H9 (cell line): Measurements from ENCODE around the gene GBA2. TPM values are rescaled to one million over a fixed set of nuclear protein-coding genes. Genes with fewer than 3 reads are reported as not detected.
A peak's percentile ranks its signal among the peaks of the same experiment; 100 is the strongest.

ENCODE experiments used
- DNase-seq: peaks from one replicate; pipeline ENCODE4 v3.0.0-alpha.2; 2017
- H2AFZ ChIP-seq: one replicate; pipeline ENCODE4 v1.6.1; 2013; ENCODE audit warnings: mild to moderate bottlenecking, low read length, control low read depth, moderate library complexity
- H2AK5ac ChIP-seq: 2 replicates; pipeline ENCODE4 v1.6.1; 2013; ENCODE audit warnings: low read length, control low read depth, mixed read lengths; ENCODE audit not compliant: insufficient read length
- H2BK120ac ChIP-seq: one replicate; pipeline ENCODE4 v1.6.1; 2013; ENCODE audit warnings: low read depth, mild to moderate bottlenecking, low read length, control low read depth, inconsistent platforms; ENCODE audit not compliant: poor library complexity, severe bottlenecking
- H2BK12ac ChIP-seq: 2 replicates; pipeline ENCODE4 v1.6.1; 2013; ENCODE audit warnings: low read length, control low read depth, mixed read lengths, low read depth; ENCODE audit not compliant: insufficient read length
- H2BK15ac ChIP-seq: 2 replicates; pipeline ENCODE4 v1.6.1; 2013; ENCODE audit warnings: low read depth, low read length, control low read depth
- H2BK20ac ChIP-seq: one replicate; pipeline ENCODE4 v1.6.1; 2013; ENCODE audit warnings: low read depth, mild to moderate bottlenecking, low read length, control low read depth, inconsistent platforms; ENCODE audit not compliant: poor library complexity, severe bottlenecking
- H2BK5ac ChIP-seq: 2 replicates; pipeline ENCODE4 v1.6.1; 2013; ENCODE audit warnings: low read length, control low read depth, mixed read lengths; ENCODE audit not compliant: insufficient read length
- H3K14ac ChIP-seq: 2 replicates; pipeline ENCODE4 v1.6.1; 2013; ENCODE audit warnings: low read length, control low read depth; ENCODE audit not compliant: insufficient read depth
- H3K18ac ChIP-seq: 2 replicates; pipeline ENCODE4 v1.6.1; 2013; ENCODE audit warnings: low read depth, mild to moderate bottlenecking, mixed read lengths, low read length, control low read depth; ENCODE audit not compliant: insufficient read length
- H3K23ac ChIP-seq: 2 replicates; pipeline ENCODE4 v1.6.1; 2013; ENCODE audit warnings: low read length, control low read depth, mixed read lengths, low read depth; ENCODE audit not compliant: insufficient read length
- H3K23me2 ChIP-seq: 2 replicates; pipeline ENCODE4 v1.6.1; 2013; ENCODE audit warnings: low read depth, mild to moderate bottlenecking, mixed read lengths, low read length, control low read depth; ENCODE audit not compliant: insufficient read length, poor library complexity, severe bottlenecking
- H3K27ac ChIP-seq: 2 replicates; pipeline ENCODE4 v1.5.1; 2013; ENCODE audit warnings: low read length, control low read depth, mixed read lengths, low read depth; ENCODE audit not compliant: insufficient read length
- H3K27me3 ChIP-seq: 2 replicates; pipeline ENCODE4 v1.6.1; 2013; ENCODE audit warnings: low read length, control low read depth, inconsistent platforms; ENCODE audit not compliant: insufficient read depth
- H3K4ac ChIP-seq: 2 replicates; pipeline ENCODE4 v1.6.1; 2013; ENCODE audit warnings: low read depth, mild to moderate bottlenecking, control low read depth, inconsistent platforms, low read length, moderate library complexity
- H3K4me1 ChIP-seq: 2 replicates; pipeline ENCODE4 v1.6.1; 2013; ENCODE audit warnings: low read length, control low read depth, inconsistent platforms; ENCODE audit not compliant: insufficient read depth
- H3K4me2 ChIP-seq: 2 replicates; pipeline ENCODE4 v1.6.1; 2013; ENCODE audit warnings: low read length, control low read depth, mixed read lengths; ENCODE audit not compliant: insufficient read length, insufficient read depth
- H3K56ac ChIP-seq: 2 replicates; pipeline ENCODE4 v1.6.1; 2013; ENCODE audit warnings: low read depth, mild to moderate bottlenecking, mixed read lengths, low read length, control low read depth; ENCODE audit not compliant: insufficient read length
- H3K79me1 ChIP-seq: 2 replicates; pipeline ENCODE4 v1.6.1; 2013; ENCODE audit warnings: low read depth, mild to moderate bottlenecking, moderate library complexity, low read length, control low read depth, inconsistent platforms; ENCODE audit not compliant: insufficient read depth, poor library complexity, severe bottlenecking
- H3K79me2 ChIP-seq: 2 replicates; pipeline ENCODE4 v1.6.1; 2013; ENCODE audit warnings: low read length, control low read depth, inconsistent platforms; ENCODE audit not compliant: insufficient read depth
- H3K9ac ChIP-seq: 2 replicates; pipeline ENCODE4 v1.6.1; 2013; ENCODE audit warnings: low read length, control low read depth, mixed read lengths; ENCODE audit not compliant: insufficient read length; ENCODE audit errors: extremely low read depth
- H3K9me3 ChIP-seq: one replicate; pipeline ENCODE4 v1.6.1; 2013; ENCODE audit warnings: low read depth, low read length, inconsistent platforms; ENCODE audit not compliant: control insufficient read depth
- H3T11ph ChIP-seq: one replicate; pipeline ENCODE4 v1.6.1; 2013; ENCODE audit warnings: mild to moderate bottlenecking, low read length, control low read depth, inconsistent platforms
- H4K20me1 ChIP-seq: one replicate; pipeline ENCODE4 v1.6.1; 2013; ENCODE audit not compliant: control insufficient read depth, insufficient read length, insufficient read depth
- H4K5ac ChIP-seq: 2 replicates; pipeline ENCODE4 v1.6.1; 2013; ENCODE audit warnings: low read depth, mild to moderate bottlenecking, mixed read lengths, low read length, control low read depth; ENCODE audit not compliant: insufficient read length
- H4K8ac ChIP-seq: replicated peaks from 2 replicates; pipeline ENCODE4 v1.6.1; 2013; ENCODE audit warnings: low read length, control low read depth, mixed read lengths, low read depth; ENCODE audit not compliant: insufficient read length
- H4K91ac ChIP-seq: 2 replicates; pipeline ENCODE4 v1.6.1; 2013; ENCODE audit warnings: low read depth, mild to moderate bottlenecking, moderate library complexity, mixed read lengths, low read length, control low read depth; ENCODE audit not compliant: insufficient read length
- H3K27ac Mint-ChIP-seq, 3 experiments: 2 replicates in 2 of 3; 3 replicates in 1 of 3; pipeline ENCODE4 v1.8.0; 2020 to 2021; ENCODE audit warnings: mixed read lengths in 3 of 3, mild to moderate bottlenecking in 1 of 3, moderate library complexity in 1 of 3
- H3K27me3 Mint-ChIP-seq: 2 replicates; pipeline ENCODE4 v1.8.0; 2021; ENCODE audit warnings: low read depth, mild to moderate bottlenecking, moderate library complexity, mixed read lengths
- H3K36me3 Mint-ChIP-seq, 3 experiments: 2 replicates in 2 of 3; 3 replicates in 1 of 3; pipeline ENCODE4 v1.8.0; 2020 to 2021; ENCODE audit warnings: low read depth in 3 of 3, mixed read lengths in 3 of 3; ENCODE audit not compliant: insufficient read depth in 1 of 3
- H3K4me1 Mint-ChIP-seq, 2 experiments: 2 replicates each; pipeline ENCODE4 v1.8.0; 2020; ENCODE audit warnings: mixed read lengths in 2 of 2
- H3K4me3 Mint-ChIP-seq, 2 experiments: 2 replicates in 1 of 2; 3 replicates in 1 of 2; pipeline ENCODE4 v1.8.0; 2020 to 2021; ENCODE audit warnings: mild to moderate bottlenecking in 2 of 2, mixed read lengths in 2 of 2, moderate library complexity in 1 of 2
- H3K9me3 Mint-ChIP-seq, 2 experiments: 2 replicates in 1 of 2; 3 replicates in 1 of 2; pipeline ENCODE4 v1.8.0; 2020; ENCODE audit warnings: mild to moderate bottlenecking in 2 of 2, mixed read lengths in 2 of 2, moderate library complexity in 1 of 2
- WGBS: extraction: QIAGEN DNeasy Blood & Tissue Kit; methylation state at CpG from one replicate; pipeline ENCODE4 v1.1.7; 2013; ENCODE audit warnings: missing lambda C conversion rate, low lambda C conversion rate, mixed read lengths; ENCODE audit not compliant: insufficient read length; ENCODE audit errors: extremely low coverage; 5-methylcytosine and 5-hydroxymethylcytosine counted together
- total RNA-seq: library from RNA; stranded (reverse); gene quantifications from 2 replicates; pipeline ENCODE4 v1.2.1, GENCODE V29; 2021
- TF ChIP-seq, protein P1 (sequence below): fragments of 200-600 bp; sonication (generic); conservative IDR thresholded peaks from 3 replicates; pipeline ENCODE4 v1.8.0; 2021; ENCODE audit warnings: antibody characterized with exemption, mild to moderate bottlenecking

The GBA2 gene
- total RNA-seq, 1 experiment from 2014 or later: 103 TPM

DNA sequence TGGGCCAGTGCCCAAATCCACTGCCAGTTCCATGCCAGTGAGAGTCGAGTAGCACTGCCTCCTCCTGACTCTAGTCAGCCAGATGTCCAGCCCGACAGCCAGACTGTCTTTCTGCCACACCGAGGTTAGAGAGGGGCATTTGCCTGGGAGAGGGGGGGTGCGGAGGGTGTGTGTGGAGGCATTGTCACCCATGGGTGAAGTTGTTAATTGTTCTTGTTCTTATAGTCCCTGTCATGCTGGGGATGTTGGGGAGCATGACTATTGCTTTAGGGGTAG is 1.2 kb upstream of the GBA2 start:
- H3K4me1 Mint-ChIP-seq: peaks cover 28% of the 10 kb centered on the region in 2 experiments
- no peak overlapping the region for H4K5ac ChIP-seq
- H2BK120ac ChIP-seq: no peak overlapping the region
- no peaks in the 10 kb centered on the region for H3K27me3 Mint-ChIP-seq
- H3K4me2 ChIP-seq: peak overlapping the region; percentile 91
- H3K27ac ChIP-seq: no peak overlapping the region
- H2AFZ ChIP-seq: no peak overlapping the region
- peaks cover 16 to 58% (median 53%) of the 10 kb centered on the region in 3 experiments; a peak in 6 of 7 replicates for H3K36me3 Mint-ChIP-seq
- peaks cover 3% of the 10 kb centered on the region; the same call in 1 of the 2 replicates for H3K4me1 ChIP-seq
- H3T11ph ChIP-seq: no peak overlapping the region
- WGBS: no CpG with 5 or more reads among the region's 4 CpGs
- no peak overlapping the region for H3K4ac ChIP-seq
- peaks cover 19% of the 10 kb centered on the region for H3K79me1 ChIP-seq
- no peak overlapping the region for H2BK5ac ChIP-seq
- H3K14ac ChIP-seq: no peak overlapping the region
- no peak overlapping the region for H3K9ac ChIP-seq
- H3K23ac ChIP-seq: no peak overlapping the region
- DNase-seq: no peak
- no peaks in the 10 kb centered on the region for H4K20me1 ChIP-seq
- H3K9me3 ChIP-seq: no peaks in the 10 kb centered on the region
- H3K79me2 ChIP-seq: peaks cover 21% of the 10 kb centered on the region
- H3K18ac ChIP-seq: no peak overlapping the region
- no peak overlapping the region for H3K56ac ChIP-seq
- no peak overlapping the region for H4K8ac ChIP-seq
- H3K4me3 Mint-ChIP-seq: peak overlapping the region; percentile 91 to 95
- H3K27me3 ChIP-seq: no peaks in the 10 kb centered on the region
- H3K27ac Mint-ChIP-seq: no peak overlapping the region; a peak in 1 of 7 replicates
- no peak overlapping the region for H2AK5ac ChIP-seq
- no peak overlapping the region for H4K91ac ChIP-seq
- no peak overlapping the region for H2BK12ac ChIP-seq
- TF ChIP-seq, protein P1, sequence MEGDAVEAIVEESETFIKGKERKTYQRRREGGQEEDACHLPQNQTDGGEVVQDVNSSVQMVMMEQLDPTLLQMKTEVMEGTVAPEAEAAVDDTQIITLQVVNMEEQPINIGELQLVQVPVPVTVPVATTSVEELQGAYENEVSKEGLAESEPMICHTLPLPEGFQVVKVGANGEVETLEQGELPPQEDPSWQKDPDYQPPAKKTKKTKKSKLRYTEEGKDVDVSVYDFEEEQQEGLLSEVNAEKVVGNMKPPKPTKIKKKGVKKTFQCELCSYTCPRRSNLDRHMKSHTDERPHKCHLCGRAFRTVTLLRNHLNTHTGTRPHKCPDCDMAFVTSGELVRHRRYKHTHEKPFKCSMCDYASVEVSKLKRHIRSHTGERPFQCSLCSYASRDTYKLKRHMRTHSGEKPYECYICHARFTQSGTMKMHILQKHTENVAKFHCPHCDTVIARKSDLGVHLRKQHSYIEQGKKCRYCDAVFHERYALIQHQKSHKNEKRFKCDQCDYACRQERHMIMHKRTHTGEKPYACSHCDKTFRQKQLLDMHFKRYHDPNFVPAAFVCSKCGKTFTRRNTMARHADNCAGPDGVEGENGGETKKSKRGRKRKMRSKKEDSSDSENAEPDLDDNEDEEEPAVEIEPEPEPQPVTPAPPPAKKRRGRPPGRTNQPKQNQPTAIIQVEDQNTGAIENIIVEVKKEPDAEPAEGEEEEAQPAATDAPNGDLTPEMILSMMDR: no peak
- H2BK20ac ChIP-seq: no peak overlapping the region
- H3K9me3 Mint-ChIP-seq: no peaks in the 10 kb centered on the region
- H2BK15ac ChIP-seq: no peak overlapping the region
- H3K23me2 ChIP-seq: peaks cover 18% of the 10 kb centered on the region
